HK-2 (cell line): ENCODE results near the gene FLNB.

Source experiments
- DNase-seq: peaks from one replicate; pipeline ENCODE4 v3.0.0-alpha.2; 2018; ENCODE audit not compliant: unreplicated experiment

Gene FLNB

DNA sequence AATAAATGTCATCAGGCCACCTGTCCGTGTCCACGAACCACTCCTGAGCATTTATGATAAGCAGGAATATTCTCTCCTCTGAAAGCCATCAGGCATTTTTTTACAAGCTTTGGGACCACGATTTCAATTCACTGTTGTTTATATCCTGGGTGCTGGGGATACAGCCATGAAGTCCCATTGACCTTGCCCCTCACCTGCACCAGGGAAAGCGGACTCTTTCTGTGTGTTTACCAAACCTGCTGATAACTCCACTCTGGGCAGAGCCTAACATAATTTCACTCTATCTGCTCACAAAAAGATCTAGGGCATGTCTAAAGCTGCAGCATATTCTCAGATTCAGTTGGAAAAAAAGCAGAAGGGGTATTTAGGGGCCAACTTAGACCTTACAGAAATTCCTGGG lies 197.8 kb downstream of the FLNB start:
- no peak for DNase-seq

DNA sequence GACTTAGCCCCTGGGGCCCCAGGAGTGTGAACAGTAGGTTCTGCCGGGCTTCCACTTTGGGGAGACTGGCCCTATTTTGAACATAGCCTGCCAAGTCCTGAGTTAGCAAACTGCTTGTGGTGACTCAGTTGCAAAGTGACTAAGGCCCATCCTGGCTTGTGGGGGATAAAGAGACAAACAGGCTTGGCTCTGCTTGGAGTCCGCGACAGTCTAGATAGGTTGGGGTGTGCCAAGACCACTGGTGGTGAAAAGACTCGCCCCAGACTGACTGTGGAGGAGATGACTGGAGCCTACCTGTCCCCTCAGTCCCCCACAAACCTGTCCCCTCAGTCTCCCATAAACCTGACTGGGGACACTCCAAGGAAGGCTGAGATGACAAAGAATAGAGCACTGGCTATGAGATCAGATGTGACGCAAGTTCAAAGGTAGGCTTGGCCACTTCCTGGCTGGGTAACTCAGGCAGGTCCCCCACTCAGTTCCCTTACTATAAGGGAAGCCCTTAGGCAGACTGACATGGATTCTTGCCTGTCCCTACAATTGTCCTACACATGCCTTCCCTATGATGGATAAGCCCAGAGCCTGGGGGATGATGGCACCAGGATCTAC lies 198.3 kb downstream of the FLNB start:
- DNase-seq: peak; percentile 8

DNA sequence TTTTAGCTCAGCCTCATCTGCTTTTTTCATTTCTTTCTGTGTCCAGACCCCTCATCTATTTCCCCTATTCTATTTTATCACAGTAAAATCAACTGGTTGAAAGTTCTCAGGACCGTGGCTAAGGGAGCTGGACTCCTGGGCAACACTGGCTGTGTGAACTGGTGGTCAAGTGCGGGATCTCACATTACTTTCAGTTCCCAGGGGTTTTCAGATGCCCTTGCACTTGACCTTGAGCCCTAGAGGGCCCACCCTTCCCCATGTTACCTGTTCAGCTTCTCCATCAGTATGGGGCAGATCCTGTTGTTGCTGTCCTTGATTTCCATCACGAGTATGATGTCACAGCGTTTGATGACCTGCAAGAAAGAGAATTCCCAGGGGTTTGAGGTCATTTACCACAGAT lies 199.7 kb downstream of the FLNB start:
- DNase-seq: no peak

DNA sequence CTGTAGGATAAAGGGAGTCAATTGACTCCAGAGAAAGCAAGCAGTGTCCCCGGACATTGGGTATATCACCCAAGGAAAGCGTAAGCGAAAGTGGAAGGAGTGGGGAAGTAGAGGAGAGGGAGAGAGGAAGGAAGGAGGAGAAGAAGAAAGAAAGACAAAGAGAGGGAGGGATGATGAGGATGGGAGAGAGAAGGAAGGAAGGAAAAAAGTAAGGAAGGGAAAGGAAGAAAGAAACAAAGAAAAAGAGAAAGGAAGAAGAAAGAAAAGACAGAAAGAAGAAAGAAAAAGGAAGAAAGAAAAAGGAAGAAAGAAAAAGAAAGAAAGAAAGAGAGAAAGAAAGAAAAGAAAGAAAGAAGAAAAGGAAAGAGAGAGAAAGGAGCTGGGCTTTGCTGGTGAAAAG lies 201.7 kb downstream of the FLNB start:
- no peak for DNase-seq

DNA sequence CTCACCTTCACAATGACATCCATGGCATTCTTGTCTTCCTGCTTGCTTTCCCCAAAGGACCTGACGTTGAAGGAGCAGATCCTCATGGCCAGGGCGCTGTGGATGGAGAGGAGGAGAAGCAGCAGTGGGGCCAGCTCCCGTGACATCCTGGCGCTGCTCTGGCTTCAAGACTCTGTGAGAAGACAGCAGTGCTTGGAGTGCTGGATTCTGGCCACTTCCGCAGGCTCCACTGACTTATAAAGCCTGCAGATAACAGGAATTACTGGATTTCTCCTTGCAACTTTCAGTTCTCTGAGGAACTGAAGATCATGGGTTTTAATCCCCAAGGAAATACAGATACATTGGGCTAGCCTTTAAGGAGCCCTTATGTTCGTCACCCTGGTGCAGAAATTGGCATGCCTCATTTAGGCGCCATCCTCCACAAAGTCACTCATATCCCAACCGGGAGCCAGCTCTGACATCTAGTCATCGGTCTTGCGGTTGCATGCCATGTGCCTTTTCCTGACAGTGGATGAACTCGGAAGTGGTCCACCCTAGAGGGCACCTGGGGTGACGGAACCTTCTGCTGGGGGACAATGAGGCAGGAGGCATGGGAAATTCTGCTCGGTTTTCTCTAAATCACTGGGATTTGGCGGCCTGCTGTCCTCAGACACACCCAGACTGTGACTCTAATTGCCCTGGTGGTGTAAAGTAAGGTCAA lies 202.7 kb downstream of the FLNB start, which contains the start of gene DNASE1L3:
Gene DNASE1L3 (minus strand): TSS at position 212 of the 700 bp plus-strand sequence. CDS start 66 bp downstream, at position 146.
- DNase-seq: no peak

DNA sequence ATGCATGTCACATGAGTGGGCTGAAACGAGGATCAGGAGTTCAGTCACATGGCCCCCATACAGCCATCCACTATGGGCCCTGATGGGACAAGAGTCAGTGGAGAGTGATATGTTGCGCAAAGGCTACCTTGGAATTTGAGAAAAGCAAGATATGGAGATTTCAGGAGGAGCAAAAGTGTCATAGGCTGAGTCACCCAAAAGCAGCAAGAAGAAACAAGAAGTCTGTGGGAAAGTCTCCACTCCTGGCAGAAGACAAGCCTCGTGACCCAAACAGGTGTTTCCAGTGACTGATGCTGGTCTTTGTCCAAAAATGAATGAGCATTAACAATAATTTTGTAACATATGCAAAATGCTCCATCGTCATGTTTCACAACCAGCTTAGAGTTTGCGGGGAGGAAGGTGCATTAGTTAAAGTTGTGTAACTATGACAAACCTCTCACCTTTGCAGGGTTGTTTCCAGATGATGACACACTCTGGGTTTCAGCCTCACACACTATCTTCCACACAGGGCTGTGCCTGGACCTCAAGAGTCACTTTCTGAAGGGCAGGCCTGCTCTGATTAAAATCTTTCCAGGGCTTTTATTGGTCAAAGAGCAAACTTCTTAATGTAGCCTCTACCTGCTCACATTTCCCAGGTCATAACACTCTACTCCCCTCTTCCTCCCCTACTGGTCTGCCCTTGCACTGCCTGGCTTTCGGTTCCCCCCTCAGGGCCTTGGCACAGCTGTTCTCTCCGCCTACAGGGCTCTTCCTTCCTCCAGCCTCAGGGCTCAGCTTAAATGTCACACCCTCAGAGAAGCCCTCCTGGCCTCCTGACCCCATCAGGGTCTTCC lies 206.5 kb downstream of the FLNB start:
- no peak for DNase-seq

DNA sequence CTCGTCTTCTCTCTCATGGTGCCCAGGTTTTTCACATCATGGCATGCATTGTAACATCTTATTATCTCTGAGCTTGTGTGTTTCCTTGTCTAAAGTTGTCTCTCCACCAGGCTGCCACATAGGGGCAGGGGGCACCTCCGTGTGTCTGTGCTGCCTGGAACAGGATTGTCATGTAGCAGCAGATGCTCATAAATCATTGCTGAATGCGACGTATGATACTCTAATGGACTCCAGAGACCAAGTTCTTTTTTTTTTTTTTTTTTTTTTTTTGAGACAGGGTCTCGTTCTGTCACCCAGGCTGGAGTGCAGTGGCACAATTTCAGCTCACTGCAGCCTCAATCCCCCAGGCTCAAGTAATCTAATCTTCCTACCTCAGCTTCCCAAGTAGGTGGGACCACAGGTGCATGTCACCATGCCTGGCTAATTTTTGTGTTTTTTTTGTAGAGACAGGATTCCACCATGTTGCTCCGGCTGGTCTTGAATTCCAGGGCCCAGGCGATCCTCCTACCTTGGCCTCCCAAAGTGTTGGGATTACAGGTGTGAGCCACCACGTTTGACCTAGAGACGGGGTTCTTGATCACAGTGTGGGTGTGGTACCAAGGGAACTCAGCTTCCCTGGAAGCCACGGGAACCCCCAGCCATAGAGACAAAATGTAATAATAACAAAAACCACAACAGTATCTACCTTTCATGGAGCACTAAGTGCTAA lies 207.2 kb downstream of the FLNB start:
- no peak for DNase-seq

DNA sequence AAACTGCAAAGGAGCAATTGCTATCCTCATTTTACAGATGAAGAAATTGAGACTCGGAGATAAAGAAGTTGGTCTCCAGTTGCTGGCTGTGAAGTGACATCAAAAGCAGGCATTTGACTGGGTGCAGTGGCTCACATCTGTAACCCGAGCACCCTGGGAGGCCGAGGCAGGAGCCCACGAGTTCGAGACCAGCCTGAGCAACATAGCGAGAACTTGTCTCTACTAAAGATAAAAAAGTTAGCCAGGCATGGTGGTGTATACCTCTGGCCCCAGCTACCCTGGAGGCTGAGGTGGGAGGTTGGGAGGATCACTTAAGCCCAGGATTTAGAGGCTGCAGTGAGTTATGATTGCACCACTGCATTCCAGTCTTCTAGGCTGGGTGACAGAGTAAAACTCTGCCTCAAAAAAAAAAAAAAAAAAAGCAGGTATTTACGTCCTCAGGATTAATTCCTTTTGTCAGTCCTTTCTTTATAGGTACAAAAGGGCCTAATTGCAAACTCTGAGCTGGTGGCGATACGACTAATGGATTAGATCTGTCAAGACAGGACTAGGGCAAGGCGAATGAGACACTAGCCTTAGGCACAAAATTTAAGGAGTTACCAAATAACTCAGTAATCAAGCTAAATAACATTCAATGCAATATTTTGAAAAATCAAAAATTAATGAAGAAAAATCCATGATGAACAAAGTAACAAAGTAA lies 208.4 kb downstream of the FLNB start:
- no peak for DNase-seq

DNA sequence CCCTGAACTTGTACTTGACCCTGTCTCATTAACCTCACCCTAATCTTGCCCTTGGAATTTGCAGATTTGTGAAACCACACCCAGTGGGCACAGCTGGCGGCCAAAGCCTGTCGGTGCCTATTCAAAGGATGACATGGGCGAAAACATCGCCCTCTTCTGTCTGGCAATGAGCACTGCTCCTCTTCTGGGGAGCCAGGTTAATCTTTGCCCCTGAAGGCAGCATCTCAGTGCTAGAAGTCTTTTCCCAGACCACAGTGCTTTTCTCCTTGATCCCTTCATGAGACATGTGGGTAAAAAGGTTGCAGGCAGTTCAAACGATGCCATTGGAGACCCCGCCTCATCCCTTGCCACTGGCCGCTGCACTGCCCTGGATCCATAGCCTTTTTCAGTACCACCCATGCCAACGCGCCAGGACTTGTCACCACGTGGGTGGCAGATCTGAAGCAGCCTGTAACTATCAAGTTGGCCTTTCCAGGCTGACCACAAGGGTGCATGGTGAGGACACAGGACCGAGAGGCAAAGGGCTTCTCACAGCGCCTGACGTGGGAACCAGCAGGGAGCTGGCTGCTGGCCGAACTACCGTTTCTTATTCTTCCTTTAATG lies 209.1 kb downstream of the FLNB start:
- peak; percentile 40 for DNase-seq

DNA sequence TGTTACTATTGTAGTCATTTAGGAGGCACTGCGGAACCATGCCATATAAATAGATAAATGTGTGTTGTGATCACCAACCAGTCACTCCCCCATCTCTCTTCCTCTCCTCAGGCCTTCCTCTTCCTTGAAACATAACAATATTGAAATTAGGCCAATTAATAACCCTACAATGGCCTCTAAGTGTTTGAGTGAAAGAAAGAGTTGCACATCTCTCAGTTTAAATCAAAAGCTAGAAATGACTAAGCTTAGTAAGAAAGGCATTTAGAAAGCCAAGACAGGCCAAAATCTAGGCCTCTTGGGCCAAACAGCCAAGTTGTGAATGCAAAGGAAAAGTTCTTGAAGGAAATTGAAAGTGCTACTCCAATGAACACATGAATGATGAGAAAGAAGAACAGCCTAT lies 210.7 kb downstream of the FLNB start:
- DNase-seq: no peak
